IMR-90 (cell line): ENCODE results near the gene COL5A1.

Source experiments
- BHLHE40 ChIP-seq: fragments of 150-350 bp; IDR thresholded peaks from 2 replicates; pipeline ENCODE4 v1.6.1; 2016; ENCODE audit warnings: mild to moderate bottlenecking, low read depth, low read length
- CEBPB ChIP-seq: IDR thresholded peaks from 2 replicates; pipeline ENCODE4 v1.6.1; 2012; ENCODE audit warnings: low read depth, low read length, improper control_type of control experiment
- FOS ChIP-seq: fragments of 150-350 bp; IDR thresholded peaks from 2 replicates; pipeline ENCODE4 v1.6.1; 2016; ENCODE audit warnings: low read depth, low read length
- MAFK ChIP-seq: IDR thresholded peaks from 2 replicates; pipeline ENCODE4 v1.6.1; 2012; ENCODE audit warnings: low read depth, low read length, improper control_type of control experiment
- MAZ ChIP-seq: IDR thresholded peaks from 2 replicates; pipeline ENCODE4 v1.6.1; 2012; ENCODE audit warnings: low read depth, mild to moderate bottlenecking, low read length, improper control_type of control experiment, moderate library complexity, borderline replicate concordance
- MXI1 ChIP-seq: IDR thresholded peaks from 2 replicates; pipeline ENCODE4 v1.6.1; 2012; ENCODE audit warnings: low read depth, mild to moderate bottlenecking, low read length, moderate library complexity, borderline replicate concordance
- POLR2A ChIP-seq: IDR thresholded peaks from 2 replicates; pipeline ENCODE4 v1.6.1; 2012; ENCODE audit warnings: mild to moderate bottlenecking, low read depth, low read length
- RAD21 ChIP-seq: IDR thresholded peaks from 2 replicates; pipeline ENCODE4 v1.6.1; 2012; ENCODE audit warnings: low read length, improper control_type of control experiment
- RCOR1 ChIP-seq: IDR thresholded peaks from 2 replicates; pipeline ENCODE4 v1.6.1; 2012; ENCODE audit warnings: mild to moderate bottlenecking, low read length, improper control_type of control experiment; ENCODE audit not compliant: insufficient replicate concordance
- RFX5 ChIP-seq: IDR thresholded peaks from 2 replicates; pipeline ENCODE4 v1.8.0; 2012; ENCODE audit warnings: low read depth, mild to moderate bottlenecking, low read length, moderate library complexity
- TF ChIP-seq, protein P1 (sequence below): conservative IDR thresholded peaks from 2 replicates; pipeline ENCODE4 v1.5.1; 2012; ENCODE audit warnings: mild to moderate bottlenecking, low read depth, low read length, improper control_type of control experiment
- TF ChIP-seq, protein P2 (sequence below): fragments of 150-350 bp; IDR thresholded peaks from 2 replicates; pipeline ENCODE4 v1.6.1; 2016; ENCODE audit warnings: low read depth, mild to moderate bottlenecking, low read length, moderate library complexity, borderline replicate concordance

DNA sequence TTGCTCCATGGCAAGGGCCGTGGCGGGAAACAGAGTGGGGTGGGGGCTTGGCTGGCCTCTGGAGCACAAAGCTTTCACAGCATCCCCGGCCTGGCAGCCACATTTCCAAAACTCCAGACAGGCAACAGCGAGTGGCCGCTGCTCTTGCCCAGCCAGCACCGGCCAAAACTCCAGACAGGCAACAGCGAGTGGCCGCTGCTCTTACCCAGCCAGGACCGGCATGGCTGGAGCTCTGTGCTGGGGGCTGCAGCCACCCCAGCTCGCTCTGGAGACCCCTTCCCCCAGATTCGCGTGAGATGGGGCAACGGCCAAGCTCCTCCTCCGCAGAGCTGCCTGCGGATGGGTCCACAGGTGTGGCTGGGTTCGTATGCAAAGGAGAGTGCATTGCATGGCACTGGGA, 98.5 kb downstream of the COL5A1 start:
- TF ChIP-seq, protein P1, sequence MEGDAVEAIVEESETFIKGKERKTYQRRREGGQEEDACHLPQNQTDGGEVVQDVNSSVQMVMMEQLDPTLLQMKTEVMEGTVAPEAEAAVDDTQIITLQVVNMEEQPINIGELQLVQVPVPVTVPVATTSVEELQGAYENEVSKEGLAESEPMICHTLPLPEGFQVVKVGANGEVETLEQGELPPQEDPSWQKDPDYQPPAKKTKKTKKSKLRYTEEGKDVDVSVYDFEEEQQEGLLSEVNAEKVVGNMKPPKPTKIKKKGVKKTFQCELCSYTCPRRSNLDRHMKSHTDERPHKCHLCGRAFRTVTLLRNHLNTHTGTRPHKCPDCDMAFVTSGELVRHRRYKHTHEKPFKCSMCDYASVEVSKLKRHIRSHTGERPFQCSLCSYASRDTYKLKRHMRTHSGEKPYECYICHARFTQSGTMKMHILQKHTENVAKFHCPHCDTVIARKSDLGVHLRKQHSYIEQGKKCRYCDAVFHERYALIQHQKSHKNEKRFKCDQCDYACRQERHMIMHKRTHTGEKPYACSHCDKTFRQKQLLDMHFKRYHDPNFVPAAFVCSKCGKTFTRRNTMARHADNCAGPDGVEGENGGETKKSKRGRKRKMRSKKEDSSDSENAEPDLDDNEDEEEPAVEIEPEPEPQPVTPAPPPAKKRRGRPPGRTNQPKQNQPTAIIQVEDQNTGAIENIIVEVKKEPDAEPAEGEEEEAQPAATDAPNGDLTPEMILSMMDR, result no peak
- TF ChIP-seq MAFK (no peak), RCOR1 (no peak), POLR2A (no peak), MAZ (no peak), RAD21 (no peak), MXI1 (no peak), RFX5 (no peak), CEBPB (no peak), BHLHE40 (no peak), FOS (no peak)
- TF ChIP-seq, protein P2, sequence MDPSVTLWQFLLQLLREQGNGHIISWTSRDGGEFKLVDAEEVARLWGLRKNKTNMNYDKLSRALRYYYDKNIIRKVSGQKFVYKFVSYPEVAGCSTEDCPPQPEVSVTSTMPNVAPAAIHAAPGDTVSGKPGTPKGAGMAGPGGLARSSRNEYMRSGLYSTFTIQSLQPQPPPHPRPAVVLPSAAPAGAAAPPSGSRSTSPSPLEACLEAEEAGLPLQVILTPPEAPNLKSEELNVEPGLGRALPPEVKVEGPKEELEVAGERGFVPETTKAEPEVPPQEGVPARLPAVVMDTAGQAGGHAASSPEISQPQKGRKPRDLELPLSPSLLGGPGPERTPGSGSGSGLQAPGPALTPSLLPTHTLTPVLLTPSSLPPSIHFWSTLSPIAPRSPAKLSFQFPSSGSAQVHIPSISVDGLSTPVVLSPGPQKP, result no peak
